ENCODE results near the gene CYLC2.

Gene CYLC2

GRCh38 chr9:102995033-102995432 lies at the start of gene CYLC2:
Gene CYLC2 (plus strand): TSS chr9:102995333. CDS start chr9:102995381, 48 bp downstream.
- no peak for DNase-seq

DNA sequence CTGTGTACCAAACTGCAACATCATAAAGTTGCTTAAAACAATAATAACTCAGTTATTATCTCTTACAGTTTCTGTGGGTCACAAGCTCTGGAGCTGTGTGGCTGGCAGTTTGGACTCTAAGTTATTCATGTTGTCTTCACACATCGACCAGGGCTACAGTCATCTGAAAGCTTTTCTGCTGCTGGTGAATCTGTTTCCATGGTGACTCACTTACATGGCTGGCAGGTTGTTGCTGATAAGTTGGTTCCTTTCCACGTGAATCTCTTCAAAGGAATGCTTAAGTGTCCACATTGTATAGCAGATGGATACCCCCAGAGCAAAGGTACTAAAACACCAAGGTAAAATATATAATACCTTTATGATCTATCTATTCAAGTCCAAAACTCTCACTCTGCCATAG lies 44.8 kb upstream of the CYLC2 start:
- DNase-seq, result peak; percentile 5

DNA sequence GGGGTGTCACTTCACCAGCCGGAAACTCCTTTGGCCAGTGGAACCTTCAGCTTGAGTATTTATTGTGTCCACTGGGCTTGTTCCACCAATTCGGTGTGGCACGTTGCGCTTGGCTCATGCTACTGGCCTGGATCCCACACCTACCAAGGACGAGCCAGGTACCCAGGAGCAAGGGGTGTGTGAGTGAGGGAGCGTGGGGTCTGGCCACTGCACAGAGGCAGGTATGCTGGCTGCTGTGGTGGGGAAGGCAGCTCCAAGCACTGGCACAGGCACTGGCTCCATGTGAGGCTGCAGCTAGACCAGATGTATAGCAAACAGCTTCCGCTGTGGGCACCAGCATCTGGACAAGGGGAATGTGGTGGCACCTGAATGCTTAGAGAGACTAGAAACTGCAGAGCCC lies 28.1 kb upstream of the CYLC2 start:
- no peak for DNase-seq

DNA sequence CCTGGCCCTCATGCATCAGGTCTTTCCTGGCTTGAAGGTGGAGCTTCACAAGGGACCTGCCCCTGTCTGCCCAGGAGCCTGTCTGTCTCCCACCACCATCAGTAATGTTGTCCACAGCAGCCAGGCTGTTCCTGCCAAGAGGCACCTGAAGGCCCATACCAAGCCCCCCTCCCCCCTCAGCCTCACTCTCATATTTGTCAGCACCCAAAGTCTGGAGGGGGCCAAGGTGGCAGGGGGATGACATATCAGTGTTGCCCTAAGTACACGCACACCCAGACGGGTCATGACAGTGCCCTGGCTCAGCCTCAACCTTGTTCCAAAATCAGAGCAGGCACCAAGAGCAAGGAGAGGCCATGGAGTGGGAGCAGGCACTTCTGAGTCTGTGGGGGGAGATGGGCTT lies 27.2 kb upstream of the CYLC2 start:
- DNase-seq, result no peak

DNA sequence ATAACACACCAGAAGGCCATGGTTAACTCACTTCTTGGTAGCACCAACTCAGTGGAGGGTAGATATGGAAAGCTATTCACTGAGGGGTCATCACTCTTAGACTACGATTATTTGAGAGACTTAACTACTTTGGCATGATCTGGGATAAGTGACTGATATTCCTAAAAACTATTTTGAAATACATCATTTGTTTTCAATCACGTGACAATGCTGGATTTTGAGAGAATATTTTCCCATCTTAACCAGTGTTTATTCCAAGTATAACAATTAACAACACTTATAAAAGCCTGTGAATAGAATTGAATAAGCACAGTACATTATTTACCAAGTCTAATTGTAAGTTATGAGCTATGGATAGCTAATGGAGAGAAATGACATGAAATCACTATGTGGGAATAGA lies 22.4 kb upstream of the CYLC2 start:
- no peak for DNase-seq

DNA sequence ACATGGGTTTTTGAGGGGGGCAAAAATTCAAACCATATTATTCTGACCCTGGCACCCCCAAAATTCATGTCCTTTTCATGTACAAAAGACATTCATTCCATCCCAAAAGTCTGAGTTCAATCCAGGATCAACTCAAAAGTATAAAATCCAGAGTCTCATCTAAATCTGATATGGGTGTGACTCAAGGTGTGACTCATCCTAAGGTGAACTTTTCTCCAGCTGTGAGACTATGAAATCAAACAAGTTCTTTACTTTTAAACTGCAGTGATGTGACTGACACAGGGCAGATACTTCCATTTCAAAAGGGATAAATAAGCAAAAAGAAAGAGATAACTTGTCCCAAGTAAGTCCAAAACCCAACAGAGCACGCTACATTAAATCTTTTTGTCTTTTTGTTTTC lies 20.6 kb upstream of the CYLC2 start:
- peak; percentile 16 for DNase-seq

- no peak for DNase-seq
Observed at GRCh38 chr9:102975251-102975650, 19.9 kb upstream of the CYLC2 start.

DNA sequence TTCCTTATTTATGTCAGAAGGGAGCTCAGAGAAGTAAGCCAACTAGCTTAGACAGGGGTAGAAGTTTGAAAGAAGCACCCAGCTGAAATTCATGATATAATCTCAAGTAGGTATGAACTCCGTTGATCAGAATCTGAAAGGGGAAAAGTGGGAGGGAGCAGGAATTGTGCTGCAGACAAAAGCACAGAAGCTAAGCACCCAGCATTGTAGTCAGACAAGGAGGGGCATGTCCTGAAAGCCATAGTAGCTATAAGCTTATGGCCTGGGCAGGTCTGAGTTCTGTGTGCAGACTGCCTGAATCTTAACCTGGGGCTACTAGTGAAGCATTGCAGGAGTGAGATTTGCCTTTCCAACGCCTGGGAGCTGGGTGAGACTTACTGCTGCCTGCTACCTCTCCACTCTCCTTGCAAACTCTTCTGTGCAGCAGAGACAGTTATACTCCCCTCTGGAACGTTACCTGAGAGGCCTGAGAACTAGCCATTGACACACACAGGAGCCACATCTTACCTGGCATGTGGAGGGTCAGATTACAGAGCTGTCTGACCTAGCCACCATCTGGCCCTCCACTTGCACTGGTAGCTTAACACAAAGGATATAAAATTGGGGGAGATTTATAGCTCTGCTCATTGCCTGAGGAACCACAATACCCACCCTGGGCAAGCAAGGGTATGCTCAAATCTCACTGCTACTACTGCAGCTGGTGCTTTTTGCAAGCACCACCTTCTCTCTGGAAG lies 9.8 kb upstream of the CYLC2 start:
- no peak for DNase-seq

DNA sequence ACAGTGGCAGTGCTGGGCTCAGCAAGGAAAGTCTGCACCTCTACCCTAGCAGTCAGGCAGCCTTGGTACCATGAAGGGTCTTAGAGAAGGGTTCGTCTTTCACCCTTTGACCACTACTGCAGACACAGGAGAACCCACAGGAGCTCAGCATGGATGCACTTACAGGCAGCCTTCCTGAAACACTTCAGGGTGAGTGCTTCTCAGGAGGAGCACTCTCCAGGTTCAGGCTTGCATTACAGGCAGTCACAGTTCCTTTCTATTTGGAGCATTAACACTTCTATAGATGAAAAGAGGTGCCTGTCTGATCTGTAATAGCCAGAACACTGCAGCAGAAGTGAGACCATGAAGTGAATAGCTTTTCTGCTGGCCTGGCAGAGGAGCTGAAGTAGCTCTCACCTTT lies 8.7 kb upstream of the CYLC2 start:
- no peak for DNase-seq

DNA sequence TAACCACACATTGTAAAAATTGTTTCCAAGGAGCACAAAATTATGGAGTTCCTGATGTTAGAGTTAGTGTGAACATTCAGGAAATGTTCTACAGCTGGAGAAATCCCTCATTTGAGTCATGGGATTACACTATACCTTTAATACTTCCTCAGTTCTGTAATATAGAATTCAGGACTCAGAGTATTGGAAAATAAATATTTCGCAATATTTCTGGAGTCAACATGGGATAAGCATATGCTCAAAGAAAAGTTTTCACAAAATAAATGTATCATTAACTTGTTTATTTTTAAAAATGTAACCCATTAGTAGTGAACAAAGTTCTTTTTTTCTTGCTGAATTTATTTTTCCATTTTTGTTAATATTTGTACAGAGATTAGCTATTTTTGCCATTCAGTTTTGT lies 8.6 kb downstream of the CYLC2 start:
- no peak for DNase-seq

GRCh38 chr9:103014242-103014641 lies 19.1 kb downstream of the CYLC2 start:
- no peak for DNase-seq

DNA sequence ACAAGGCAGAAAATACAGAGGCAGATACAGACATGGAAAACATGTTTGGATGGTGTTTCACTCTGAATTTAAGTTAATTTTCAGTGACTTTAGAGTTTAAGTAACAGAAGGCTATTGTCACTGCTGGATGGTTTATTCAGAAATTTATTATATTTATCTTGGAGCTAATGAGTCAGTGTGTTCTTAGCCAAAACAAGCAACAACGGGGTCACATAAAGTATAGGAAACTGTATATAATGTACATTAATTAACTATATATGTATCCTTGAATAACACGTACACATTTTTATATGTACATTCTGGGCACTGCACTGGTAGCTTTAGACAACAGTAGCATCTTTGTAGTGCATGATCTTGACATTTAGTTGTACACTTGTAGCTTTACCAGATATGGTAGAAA lies 30.7 kb downstream of the CYLC2 start:
- no peak for DNase-seq

- DNase-seq, result no peak
Observed at GRCh38 chr9:103037508-103038477, 42.7 kb downstream of the CYLC2 start.

DNA sequence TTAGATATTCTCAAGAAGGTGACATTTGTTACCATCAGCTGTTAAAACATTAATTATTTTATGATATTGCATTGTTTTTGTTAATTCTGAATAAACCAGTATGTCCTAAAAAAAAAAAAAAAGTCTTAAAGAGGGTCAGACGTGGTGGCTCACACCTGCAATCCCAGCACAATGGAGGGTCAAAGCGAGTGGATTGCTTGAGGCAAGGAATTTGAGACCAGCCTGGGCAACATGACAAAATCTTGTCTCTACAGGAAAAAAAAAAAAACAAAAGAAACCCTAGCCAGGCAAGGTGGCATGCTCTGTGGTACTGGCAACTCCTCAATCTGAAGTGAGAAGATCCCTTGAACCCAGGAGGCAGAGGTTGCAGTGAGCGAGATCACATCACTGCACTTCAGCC lies 46.8 kb downstream of the CYLC2 start:
- no peak for DNase-seq

Measured in DMS53 (cell line).